ENCODE results near the gene CENPN.

The CENPN gene

DNA sequence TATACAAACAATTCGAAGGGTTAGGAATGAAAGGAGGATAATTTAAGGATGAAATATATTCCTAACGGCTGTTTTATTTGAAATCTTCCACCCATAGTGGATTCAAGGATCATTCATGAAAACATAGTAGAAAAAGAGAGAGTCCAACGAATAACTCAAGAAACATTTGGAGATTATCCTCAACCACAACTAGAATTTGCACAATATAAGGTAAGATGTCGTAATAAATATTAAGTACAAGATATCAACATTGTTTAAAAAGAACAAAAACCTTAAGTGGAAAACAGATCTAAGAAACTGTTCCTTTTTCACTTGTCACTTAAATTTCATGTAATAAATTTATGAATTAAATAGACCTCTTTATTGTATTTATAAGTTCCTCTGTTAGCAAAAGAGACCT is 19.4 kb downstream of the CENPN start:
- H3K27ac ChIP-seq, result no peak overlapping the region
- TF ChIP-seq, protein P1, sequence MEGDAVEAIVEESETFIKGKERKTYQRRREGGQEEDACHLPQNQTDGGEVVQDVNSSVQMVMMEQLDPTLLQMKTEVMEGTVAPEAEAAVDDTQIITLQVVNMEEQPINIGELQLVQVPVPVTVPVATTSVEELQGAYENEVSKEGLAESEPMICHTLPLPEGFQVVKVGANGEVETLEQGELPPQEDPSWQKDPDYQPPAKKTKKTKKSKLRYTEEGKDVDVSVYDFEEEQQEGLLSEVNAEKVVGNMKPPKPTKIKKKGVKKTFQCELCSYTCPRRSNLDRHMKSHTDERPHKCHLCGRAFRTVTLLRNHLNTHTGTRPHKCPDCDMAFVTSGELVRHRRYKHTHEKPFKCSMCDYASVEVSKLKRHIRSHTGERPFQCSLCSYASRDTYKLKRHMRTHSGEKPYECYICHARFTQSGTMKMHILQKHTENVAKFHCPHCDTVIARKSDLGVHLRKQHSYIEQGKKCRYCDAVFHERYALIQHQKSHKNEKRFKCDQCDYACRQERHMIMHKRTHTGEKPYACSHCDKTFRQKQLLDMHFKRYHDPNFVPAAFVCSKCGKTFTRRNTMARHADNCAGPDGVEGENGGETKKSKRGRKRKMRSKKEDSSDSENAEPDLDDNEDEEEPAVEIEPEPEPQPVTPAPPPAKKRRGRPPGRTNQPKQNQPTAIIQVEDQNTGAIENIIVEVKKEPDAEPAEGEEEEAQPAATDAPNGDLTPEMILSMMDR (IDR thresholded peaks at IDR 0.05), result no peak
- no peak for TF ChIP-seq ZFX (IDR thresholded peaks at IDR 0.05; ENCODE audit: borderline replicate concordance)

DNA sequence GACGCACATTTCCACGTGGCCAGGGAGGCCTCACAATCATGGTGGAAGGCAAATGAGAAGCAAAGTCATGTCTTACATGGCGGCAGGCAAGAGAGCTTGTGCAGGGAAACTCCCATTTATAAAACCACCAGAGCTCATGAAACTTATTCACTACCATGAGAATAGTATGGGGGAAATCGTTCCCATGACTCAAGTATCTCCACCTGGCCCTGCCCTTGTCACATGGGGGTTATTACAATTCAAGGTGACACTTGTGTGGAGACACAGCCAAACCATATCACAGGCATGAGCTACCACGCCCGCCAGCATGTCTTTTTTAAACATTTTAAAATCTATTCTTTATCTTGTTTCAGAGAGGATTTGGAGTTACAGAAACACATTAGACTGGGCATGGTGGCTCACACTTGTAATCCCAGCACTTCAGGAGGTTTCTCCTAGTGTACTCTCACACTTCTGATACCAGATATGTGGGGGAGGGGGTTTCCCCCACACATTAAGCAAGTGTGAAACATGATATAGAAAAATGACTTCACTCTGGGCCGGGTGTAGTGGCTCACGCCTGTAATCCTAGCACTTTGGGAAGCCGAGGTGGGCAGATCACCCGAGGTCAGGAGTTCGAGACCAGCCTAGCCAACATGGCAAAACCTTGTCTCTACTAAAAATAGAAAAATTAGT is 23.1 kb downstream of the CENPN start:
- TF ChIP-seq, protein P1 (IDR thresholded peaks at IDR 0.05), result no peak
- no peak for TF ChIP-seq ZFX (IDR thresholded peaks at IDR 0.05; ENCODE audit: borderline replicate concordance)
- H3K27ac ChIP-seq, result no peak overlapping the region; the same call in 1 of the 2 replicates

DNA sequence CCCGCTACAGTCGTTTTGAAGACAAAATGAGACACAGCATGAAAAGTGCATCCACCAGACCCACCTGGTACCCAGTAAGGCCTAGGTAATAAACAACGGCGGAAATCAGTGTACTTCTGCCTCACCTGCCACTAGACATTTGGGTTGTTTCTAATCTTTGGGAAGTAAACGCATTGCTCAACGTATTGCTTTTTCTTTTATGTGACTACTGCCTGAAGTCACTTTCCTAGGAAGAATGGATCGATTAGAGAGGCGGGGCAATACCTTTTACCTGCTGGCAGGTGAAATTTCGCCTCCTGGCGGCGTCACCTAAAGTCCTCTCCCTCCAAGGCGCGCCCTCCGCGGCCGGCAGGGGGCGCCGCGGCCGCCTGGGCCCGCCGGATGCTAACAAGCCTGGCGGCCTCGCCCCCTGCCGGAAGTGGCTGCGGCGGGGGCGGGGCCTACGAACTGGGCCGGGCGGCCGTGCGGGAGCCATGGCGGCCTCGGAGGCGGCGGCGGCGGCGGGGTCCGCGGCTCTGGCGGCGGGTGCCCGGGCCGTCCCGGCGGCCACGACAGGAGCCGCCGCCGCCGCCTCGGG is 28.5 kb downstream of the CENPN start, which contains the start of gene ATMIN:
Gene ATMIN, plus strand, starts transcription at position 445 of the 577 bp plus-strand sequence. Its CDS starts 29 bp downstream, at position 474.
- peak within 1 kb of the TSS; percentile 71 for H3K27ac ChIP-seq
- no peak for TF ChIP-seq ZFX (IDR thresholded peaks at IDR 0.05; ENCODE audit: borderline replicate concordance)
- TF ChIP-seq, protein P1 (IDR thresholded peaks at IDR 0.05), result peak; percentile 100

DNA sequence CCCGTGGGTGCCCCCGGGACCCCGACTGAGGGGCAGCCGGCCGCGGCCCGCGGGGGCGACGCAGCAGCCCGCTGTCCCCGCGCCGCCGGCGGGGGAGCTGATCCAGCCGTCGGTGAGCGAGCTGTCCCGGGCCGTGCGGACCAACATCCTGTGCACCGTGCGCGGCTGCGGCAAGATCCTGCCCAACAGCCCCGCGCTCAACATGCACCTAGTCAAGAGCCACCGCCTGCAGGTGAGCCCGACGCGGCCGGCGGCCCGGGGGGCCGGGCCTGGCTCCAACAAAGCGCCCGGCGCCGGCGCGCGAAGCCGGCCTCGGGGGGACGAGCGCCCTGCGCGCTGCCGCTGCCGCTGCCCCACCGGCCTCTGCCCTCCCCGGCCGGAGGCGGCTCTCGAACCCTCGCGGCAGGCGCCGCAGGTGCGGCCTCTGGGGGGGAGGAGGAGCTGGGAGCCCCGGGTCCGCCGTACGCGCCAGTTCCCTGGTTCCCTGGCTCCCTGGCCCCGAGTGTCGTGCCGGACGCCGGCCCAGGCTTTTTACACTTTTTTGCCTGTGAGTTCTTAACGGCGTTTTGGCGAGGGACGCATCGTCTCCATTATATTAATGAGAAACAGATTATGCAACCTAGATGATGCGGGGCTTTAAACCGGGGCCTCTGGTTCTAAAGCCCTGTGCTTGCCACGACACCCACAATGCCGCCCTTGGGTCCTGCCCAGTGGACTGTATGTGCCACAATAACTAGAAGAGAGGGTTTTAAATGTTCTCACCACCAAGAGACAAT is 29.1 kb downstream of the CENPN start:
- peak overlapping the region; percentile 71 for H3K27ac ChIP-seq
- TF ChIP-seq, protein P1 (IDR thresholded peaks at IDR 0.05), result no peak
- no peak for TF ChIP-seq ZFX (IDR thresholded peaks at IDR 0.05; ENCODE audit: borderline replicate concordance)

DNA sequence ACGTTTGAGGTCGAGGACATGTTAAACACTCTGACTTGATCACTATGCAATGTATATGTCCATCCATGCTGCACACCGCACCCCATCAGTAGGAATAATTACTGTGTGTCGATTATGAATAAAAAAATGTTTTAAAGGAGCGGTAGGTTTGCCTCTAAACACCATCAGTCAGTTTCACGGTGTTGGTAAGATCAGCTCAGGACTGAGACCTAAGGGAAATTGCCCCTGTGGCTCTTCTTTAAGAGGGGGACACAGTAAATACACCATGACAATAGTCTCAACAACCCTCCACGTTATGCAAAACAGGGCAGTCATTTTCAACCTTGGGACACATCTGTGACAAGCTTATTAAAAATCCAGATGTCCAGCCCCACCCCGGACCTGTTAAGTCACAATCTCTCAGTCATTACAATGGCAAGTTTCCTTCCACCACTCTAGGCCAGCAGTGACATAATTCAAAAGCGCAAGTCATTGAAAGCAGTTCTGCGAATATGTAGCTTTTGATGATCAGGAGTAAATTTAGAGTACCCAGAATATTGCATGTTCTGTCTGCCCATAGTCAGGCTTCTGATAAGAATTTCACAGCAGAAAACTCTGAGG is 29.8 kb downstream of the CENPN start:
- peak overlapping the region; percentile 71; the same call in 1 of the 2 replicates for H3K27ac ChIP-seq
- no peak for TF ChIP-seq ZFX (IDR thresholded peaks at IDR 0.05; ENCODE audit: borderline replicate concordance)
- TF ChIP-seq, protein P1 (IDR thresholded peaks at IDR 0.05), result no peak

DNA sequence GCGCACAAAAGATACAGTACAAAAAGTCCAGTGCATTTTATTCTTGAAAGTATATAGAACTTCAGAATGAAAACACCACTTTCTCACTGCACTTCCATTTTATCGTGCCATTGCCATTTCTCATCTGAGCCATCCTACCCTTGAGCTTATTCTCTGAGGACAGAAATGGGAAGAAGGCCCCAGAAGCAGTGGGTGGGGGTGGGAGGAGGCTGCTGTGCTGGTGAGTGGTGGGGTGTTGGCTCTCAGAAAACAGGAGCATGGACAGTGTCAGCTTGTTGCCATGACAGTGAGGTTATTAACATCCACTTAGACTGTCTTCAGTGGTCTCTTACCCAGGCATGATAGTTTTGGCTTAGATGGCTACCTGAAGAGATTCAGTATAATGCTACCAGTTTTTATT is 33.1 kb downstream of the CENPN start:
- H3K27ac ChIP-seq, result no peak overlapping the region
- TF ChIP-seq ZFX (IDR thresholded peaks at IDR 0.05; ENCODE audit: borderline replicate concordance), result no peak
- TF ChIP-seq, protein P1 (IDR thresholded peaks at IDR 0.05), result no peak

Measured in 22Rv1 (cell line).